ENCODE measurements around the gene FADS3.

- TF ChIP-seq MXI1 (IDR thresholded peaks at IDR 0.05; ENCODE audit: borderline replicate concordance, low read depth, low read length) (no peak), POLR2A (IDR thresholded peaks at IDR 0.05; ENCODE audit: low read depth, low read length) (no peak), CTCF (conservative IDR thresholded peaks at IDR 0.05; ENCODE audit: low read depth, low read length) (no peak), RCOR1 (IDR thresholded peaks at IDR 0.05; ENCODE audit: insufficient replicate concordance, low read length) (no peak), RAD21 (IDR thresholded peaks at IDR 0.05; ENCODE audit: low read length) (no peak), RFX5 (IDR thresholded peaks at IDR 0.05; ENCODE audit: low read depth, low read length) (no peak), BHLHE40 (IDR thresholded peaks at IDR 0.05; ENCODE audit: low read depth, low read length) (no peak)
Measured at GRCh38 chr11:61851900-61852295, 39.4 kb downstream of the FADS3 start.
